A549 treated with CORT108297 at 1 μM for 4 hours (cell line): ENCODE measurements around the gene IL15. TPM values are rescaled to one million over a fixed set of nuclear protein-coding genes. Genes with fewer than 3 reads are reported as not detected.

Experiments used
- total RNA-seq: library from RNA; stranded (reverse); fragments of 200-300 nt; extraction: Qiagen RNA extraction; gene quantifications from 5 replicates; pipeline ENCODE4 v1.2.3, GENCODE V29; 2022

Gene IL15, protein sequence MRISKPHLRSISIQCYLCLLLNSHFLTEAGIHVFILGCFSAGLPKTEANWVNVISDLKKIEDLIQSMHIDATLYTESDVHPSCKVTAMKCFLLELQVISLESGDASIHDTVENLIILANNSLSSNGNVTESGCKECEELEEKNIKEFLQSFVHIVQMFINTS
- 10.1 to 14.3 TPM (median 12.0 TPM) in 5 replicates for total RNA-seq

DNA sequence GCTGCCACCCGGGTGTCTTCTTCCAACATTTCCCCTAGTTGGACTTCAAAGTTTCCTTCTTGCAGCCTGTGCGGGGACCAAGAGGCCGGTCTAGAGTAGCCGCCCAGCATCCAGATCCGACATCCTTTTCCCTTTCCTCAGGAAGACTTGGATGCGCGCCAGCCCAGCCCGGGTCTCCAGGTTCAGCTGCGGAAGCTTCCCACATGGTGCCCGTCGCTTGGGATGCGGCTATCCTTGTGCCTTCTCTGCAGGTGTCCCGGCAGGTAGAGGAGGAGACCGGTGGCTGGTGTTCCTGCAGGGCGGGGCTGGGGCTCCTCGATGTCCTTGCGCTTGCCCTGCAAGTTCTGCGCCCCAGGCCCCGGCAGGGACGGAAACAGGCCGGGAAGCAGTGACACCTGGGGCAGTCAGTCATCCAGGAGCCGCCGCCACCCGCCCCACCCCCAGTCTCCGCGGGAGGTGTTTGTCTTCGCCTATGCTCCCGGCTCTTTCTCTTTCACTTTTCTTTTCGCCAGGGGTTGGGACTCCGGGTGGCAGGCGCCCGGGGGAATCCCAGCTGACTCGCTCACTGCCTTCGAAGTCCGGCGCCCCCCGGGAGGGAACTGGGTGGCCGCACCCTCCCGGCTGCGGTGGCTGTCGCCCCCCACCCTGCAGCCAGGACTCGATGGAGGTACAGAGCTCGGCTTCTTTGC is at the start of gene IL15:
TSS of gene IL15 (plus strand) at position 502 of the 689 bp plus-strand sequence. CDS start 82,882 bp downstream, outside the sequence.

